D721Med (cell line): ENCODE results near the gene TMEM98.
"Not testable (repeated sequence)": the region's sequence is repeated elsewhere in the genome, so short reads cannot be mapped to it uniquely, and the experiment has no call there.

ENCODE experiments used
- DNase-seq: peaks from one replicate; pipeline ENCODE4 v3.0.0; 2011; ENCODE audit warnings: low spot score; ENCODE audit not compliant: insufficient read length
- FAIRE-seq: peaks from 2 replicates; lab custom pipeline; 2011; peaks lifted over from hg19 to GRCh38; lab: Jason Lieb, UNC
- CTCF ChIP-seq: IDR thresholded peaks from 2 replicates; pipeline ENCODE4 v1.5.1; 2012; ENCODE audit warnings: mild to moderate bottlenecking, control low read depth; ENCODE audit not compliant: insufficient read depth; ENCODE audit errors: missing control alignments

TMEM98 gene

GRCh38 chr17:32954477-32954876 lies 26.5 kb downstream of the TMEM98 start:
- no peak for TF ChIP-seq CTCF
- FAIRE-seq (no peak), DNase-seq (no peak)

- no peak for TF ChIP-seq CTCF
- DNase-seq (no peak), FAIRE-seq (no peak)
These were observed 27.2 kb downstream of the TMEM98 start for GRCh38 chr17:32955155-32955554.

- TF ChIP-seq CTCF, result no peak
- FAIRE-seq (no peak), DNase-seq (no peak)
These were observed 28.5 kb downstream of the TMEM98 start for GRCh38 chr17:32956240-32956970.

- no peak for DNase-seq
- no peak for FAIRE-seq
- TF ChIP-seq CTCF, result no peak
These were observed 30.5 kb downstream of the TMEM98 start for GRCh38 chr17:32958418-32958817.

GRCh38 chr17:32960815-32961214 lies 32.9 kb downstream of the TMEM98 start:
- no peak for DNase-seq
- TF ChIP-seq CTCF, result no peak
- FAIRE-seq, result no peak

GRCh38 chr17:32962320-32962711 lies 34.4 kb downstream of the TMEM98 start:
- FAIRE-seq (no peak), DNase-seq (no peak)
- TF ChIP-seq CTCF, result no peak

- DNase-seq (no peak), FAIRE-seq (no peak)
- no peak for TF ChIP-seq CTCF
These were observed 36.6 kb downstream of the TMEM98 start for GRCh38 chr17:32964541-32964940.

GRCh38 chr17:32969231-32969630 lies 41.3 kb downstream of the TMEM98 start:
- FAIRE-seq, DNase-seq: not testable (repeated sequence)
